IMR-90 (cell line): ENCODE data around the gene CUBN. TPM values are rescaled to one million over a fixed set of nuclear protein-coding genes. Genes with fewer than 3 reads are reported as not detected.

Experiments used
- ATAC-seq: fragments of 200-7000 bp; cut with Tn5 transposase; 2 replicates; pipeline ENCODE4 v1.9.1; 2020; ENCODE audit warnings: low read depth, mild to moderate bottlenecking, moderate library complexity
- BruUV-seq: library from RNA; stranded (reverse); fragments of 400-500 nt; replicated peaks from 2 replicates; lab custom pipeline; 2021; lab: Mats Ljungman, UMichigan
- CTCF ChIA-PET: fragments of 300-600 bp; formaldehyde crosslinking; extraction: SDS; loops from one replicate; lab custom pipeline; 2021; ENCODE audit warnings: antibody characterized with exemption; lab: Yijun Ruan, JAX
- POLR2A ChIA-PET: fragments of 300-600 bp; sonication (Branson Sonifier 250); formaldehyde crosslinking; loops from one replicate; lab custom pipeline; 2022; ENCODE audit warnings: antibody characterized with exemption; ENCODE audit not compliant: unreplicated experiment; lab: Charles Lee
- DNase-seq: peaks from one replicate; pipeline ENCODE4 v3.0.0; 2013
- H2AFZ ChIP-seq: replicated peaks from 2 replicates; pipeline ENCODE3; 2013; ENCODE audit warnings: low read length, mild to moderate bottlenecking; ENCODE audit not compliant: poor library complexity
- H2AK5ac ChIP-seq: 2 replicates; pipeline ENCODE4 v1.6.1; 2013; ENCODE audit warnings: low read depth, low read length, inconsistent platforms
- H2AK9ac ChIP-seq: replicated peaks from 2 replicates; pipeline ENCODE3; 2013; ENCODE audit warnings: mild to moderate bottlenecking, low read depth, low read length, moderate library complexity; ENCODE audit not compliant: poor library complexity
- H2BK120ac ChIP-seq: 2 replicates; pipeline ENCODE4 v1.6.1; 2013; ENCODE audit warnings: low read depth, low read length, inconsistent platforms
- H2BK15ac ChIP-seq: 3 replicates; pipeline ENCODE4 v1.6.1; 2013; ENCODE audit warnings: low read depth, low read length, inconsistent platforms
- H2BK20ac ChIP-seq: 2 replicates; pipeline ENCODE4 v1.6.1; 2013; ENCODE audit warnings: low read depth, mild to moderate bottlenecking, inconsistent platforms, low read length, moderate library complexity
- H2BK5ac ChIP-seq: 2 replicates; pipeline ENCODE4 v1.6.1; 2013; ENCODE audit warnings: mild to moderate bottlenecking, low read depth, low read length, inconsistent platforms; ENCODE audit not compliant: poor library complexity, severe bottlenecking
- H3K14ac ChIP-seq: replicated peaks from 2 replicates; pipeline ENCODE4 v1.6.1; 2013; ENCODE audit warnings: low read depth, low read length, inconsistent platforms
- H3K18ac ChIP-seq: 2 replicates; pipeline ENCODE4 v1.6.1; 2013; ENCODE audit warnings: low read depth, low read length, control low read depth
- H3K23ac ChIP-seq: 2 replicates; pipeline ENCODE4 v1.6.1; 2013; ENCODE audit warnings: low read depth, low read length, inconsistent platforms
- H3K27ac ChIP-seq: 2 replicates; pipeline ENCODE4 v1.5.1; 2013; ENCODE audit warnings: mild to moderate bottlenecking, control low read depth, low read length; ENCODE audit not compliant: insufficient read depth
- H3K27me3 ChIP-seq: 2 replicates; pipeline ENCODE4 v1.6.1; 2013; ENCODE audit warnings: low read length; ENCODE audit not compliant: control insufficient read depth, insufficient read depth
- H3K36me3 ChIP-seq: 2 replicates; pipeline ENCODE4 v1.6.1; 2013; ENCODE audit warnings: low read length, mixed read lengths; ENCODE audit not compliant: control insufficient read depth, insufficient read depth
- H3K4ac ChIP-seq: 2 replicates; pipeline ENCODE4 v1.6.1; 2013; ENCODE audit warnings: low read depth, low read length, inconsistent platforms
- H3K4me1 ChIP-seq: 2 replicates; pipeline ENCODE4 v1.6.1; 2013; ENCODE audit warnings: low read length, mixed read lengths; ENCODE audit not compliant: control insufficient read depth, insufficient read depth
- H3K4me2 ChIP-seq: 2 replicates; pipeline ENCODE4 v1.6.1; 2013; ENCODE audit warnings: low read depth, mild to moderate bottlenecking, control low read depth, low read length, moderate library complexity
- H3K4me3 ChIP-seq: 2 replicates; pipeline ENCODE4 v1.5.1; 2013; ENCODE audit warnings: low read depth, mild to moderate bottlenecking, control low read depth, low read length, moderate library complexity; ENCODE audit not compliant: insufficient read depth
- H3K56ac ChIP-seq: 2 replicates; pipeline ENCODE4 v1.6.1; 2013; ENCODE audit warnings: low read length, inconsistent platforms; ENCODE audit not compliant: insufficient read depth; ENCODE audit errors: extremely low read depth
- H3K79me1 ChIP-seq, 2 experiments: 2 replicates each; pipeline ENCODE4 v1.6.1; 2013; ENCODE audit warnings: low read length in 2 of 2, inconsistent platforms in 1 of 2, low read depth in 1 of 2
- H3K9ac ChIP-seq: 2 replicates; pipeline ENCODE4 v1.6.1; 2013; ENCODE audit warnings: low read depth, low read length, control low read depth
- H3K9me1 ChIP-seq: 2 replicates; pipeline ENCODE4 v1.6.1; 2013; ENCODE audit warnings: low read length, inconsistent platforms; ENCODE audit not compliant: insufficient read depth
- H3K9me3 ChIP-seq: 2 replicates; pipeline ENCODE4 v1.6.1; 2013; ENCODE audit warnings: low read length; ENCODE audit not compliant: control insufficient read depth, insufficient read depth
- H4K20me1 ChIP-seq: 2 replicates; pipeline ENCODE4 v1.6.1; 2013; ENCODE audit warnings: low read length, inconsistent platforms; ENCODE audit not compliant: insufficient read depth
- H4K5ac ChIP-seq: 2 replicates; pipeline ENCODE4 v1.6.1; 2013; ENCODE audit warnings: mild to moderate bottlenecking, low read depth, low read length, control low read depth
- H4K8ac ChIP-seq, 2 experiments: 2 replicates each; pipeline ENCODE4 v1.6.1; 2013; ENCODE audit warnings: low read depth in 2 of 2, low read length in 2 of 2, control low read depth in 1 of 2, inconsistent platforms in 1 of 2
- H4K91ac ChIP-seq: 2 replicates; pipeline ENCODE4 v1.6.1; 2013; ENCODE audit warnings: low read depth, low read length, inconsistent platforms; ENCODE audit not compliant: insufficient read depth
- BHLHE40 ChIP-seq: fragments of 150-350 bp; IDR thresholded peaks from 2 replicates; pipeline ENCODE4 v1.6.1; 2016; ENCODE audit warnings: mild to moderate bottlenecking, low read depth, low read length
- CEBPB ChIP-seq: IDR thresholded peaks from 2 replicates; pipeline ENCODE4 v1.6.1; 2012; ENCODE audit warnings: low read depth, low read length, improper control_type of control experiment
- CHD1 ChIP-seq: IDR thresholded peaks from 2 replicates; pipeline ENCODE4 v1.6.1; 2012; ENCODE audit warnings: low read depth, low read length, improper control_type of control experiment
- ELK1 ChIP-seq: fragments of 150-350 bp; IDR thresholded peaks from 2 replicates; pipeline ENCODE4 v1.6.1; 2016; ENCODE audit warnings: low read depth, mild to moderate bottlenecking, low read length, moderate library complexity, borderline replicate concordance
- FOS ChIP-seq: fragments of 150-350 bp; IDR thresholded peaks from 2 replicates; pipeline ENCODE4 v1.6.1; 2016; ENCODE audit warnings: low read depth, low read length
- MAFK ChIP-seq: IDR thresholded peaks from 2 replicates; pipeline ENCODE4 v1.6.1; 2012; ENCODE audit warnings: low read depth, low read length, improper control_type of control experiment
- MAZ ChIP-seq: IDR thresholded peaks from 2 replicates; pipeline ENCODE4 v1.6.1; 2012; ENCODE audit warnings: low read depth, mild to moderate bottlenecking, low read length, improper control_type of control experiment, moderate library complexity, borderline replicate concordance
- MXI1 ChIP-seq: IDR thresholded peaks from 2 replicates; pipeline ENCODE4 v1.6.1; 2012; ENCODE audit warnings: low read depth, mild to moderate bottlenecking, low read length, moderate library complexity, borderline replicate concordance
- NFE2L2 ChIP-seq: fragments of 150-350 bp; IDR thresholded peaks from 2 replicates; pipeline ENCODE4 v1.6.1; 2016; ENCODE audit warnings: low read depth, mild to moderate bottlenecking, low read length
- POLR2A ChIP-seq: IDR thresholded peaks from 2 replicates; pipeline ENCODE4 v1.6.1; 2012; ENCODE audit warnings: mild to moderate bottlenecking, low read depth, low read length
- RAD21 ChIP-seq: IDR thresholded peaks from 2 replicates; pipeline ENCODE4 v1.6.1; 2012; ENCODE audit warnings: low read length, improper control_type of control experiment
- RCOR1 ChIP-seq: IDR thresholded peaks from 2 replicates; pipeline ENCODE4 v1.6.1; 2012; ENCODE audit warnings: mild to moderate bottlenecking, low read length, improper control_type of control experiment; ENCODE audit not compliant: insufficient replicate concordance
- RFX5 ChIP-seq: IDR thresholded peaks from 2 replicates; pipeline ENCODE4 v1.8.0; 2012; ENCODE audit warnings: low read depth, mild to moderate bottlenecking, low read length, moderate library complexity
- SMC3 ChIP-seq: fragments of 150-350 bp; IDR thresholded peaks from 2 replicates; pipeline ENCODE4 v1.6.1; 2016; ENCODE audit warnings: low read depth, mild to moderate bottlenecking, antibody characterized with exemption, low read length, moderate library complexity
- WGBS, 2 experiments: methylation state at CpG; one replicate each; pipeline versions ENCODE4 v1.1.5 to v1.1.7; 2013; ENCODE audit warnings: missing lambda C conversion rate in 2 of 2; ENCODE audit not compliant: insufficient read length in 1 of 2; ENCODE audit errors: extremely low coverage in 2 of 2; 5-methylcytosine and 5-hydroxymethylcytosine counted together
- dilution Hi-C: fragments of 300-500 bp; cut with HindIII; formaldehyde crosslinking; loops from one replicate; pipeline ENCODE4 v1.14.3; 2018; ENCODE audit warnings: low sequenced_read_pairs; ENCODE audit not compliant: unreplicated experiment
- in situ Hi-C: fragments of 300-500 bp; cut with MboI; formaldehyde crosslinking; loops from 3 replicates; pipeline ENCODE4 v1.14.3; 2019; ENCODE audit warnings: low sequenced_read_pairs, inconsistent platforms, mixed read lengths
- intact Hi-C: fragments of 100-400 bp; cut with micrococcal nuclease; formaldehyde crosslinking; loops from 2 replicates; pipeline ENCODE4 v1.10.0; 2022
- polyA plus RNA-seq, 3 experiments: library from polyadenylated mRNA; depleted of rRNA; stranded (reverse); fragments of >200 nt; gene quantifications; 2 replicates each; pipeline ENCODE4 v1.2.3, GENCODE V29; 2012; ENCODE audit warnings: low replicate concordance in 1 of 3
- total RNA-seq: library from RNA; depleted of rRNA; stranded (reverse); fragments of >200 nt; gene quantifications from 2 replicates; pipeline ENCODE4 v1.2.3, GENCODE V29; 2012
- TF ChIP-seq, protein P1 (sequence below): conservative IDR thresholded peaks from 2 replicates; pipeline ENCODE4 v1.5.1; 2012; ENCODE audit warnings: mild to moderate bottlenecking, low read depth, low read length, improper control_type of control experiment
- TF ChIP-seq, protein P2 (sequence below): fragments of 150-350 bp; IDR thresholded peaks from 2 replicates; pipeline ENCODE4 v1.6.1; 2017; ENCODE audit warnings: mild to moderate bottlenecking, antibody characterized with exemption, low read length, low read depth

CUBN gene
- total and polyA plus RNA-seq, 2 of the 4 experiments (the other 2 are of a cell fraction): 0.19 to 0.54 TPM

DNA sequence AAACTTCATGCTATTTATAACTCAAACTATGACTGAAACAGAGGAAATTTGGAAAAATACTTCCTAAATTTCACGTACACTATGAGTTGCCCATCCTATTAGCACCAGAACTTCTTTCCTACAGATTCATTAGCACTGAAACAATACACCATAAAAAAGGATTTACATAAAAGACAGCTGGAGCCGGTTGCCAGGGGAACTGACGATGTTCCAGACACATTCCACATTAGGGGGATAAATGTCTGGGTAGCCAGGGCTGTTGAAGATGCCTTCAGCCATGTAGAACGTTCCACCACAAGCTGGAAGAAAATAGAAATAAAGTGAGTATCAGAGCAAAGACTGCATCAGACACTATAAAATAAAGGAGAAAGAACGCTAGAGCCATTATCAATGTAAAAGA lies 182.5 kb downstream of the CUBN start:
- POLR2A ChIA-PET: no interaction called here
- no peak for TF ChIP-seq RFX5
- no peak for TF ChIP-seq CEBPB
- no peak for TF ChIP-seq NFE2L2
- no peak for TF ChIP-seq SMC3
- TF ChIP-seq MAFK: no peak
- TF ChIP-seq MAZ: no peak
- TF ChIP-seq FOS: no peak
- no peak for TF ChIP-seq MXI1
- no peak for TF ChIP-seq RCOR1
- TF ChIP-seq, protein P1, sequence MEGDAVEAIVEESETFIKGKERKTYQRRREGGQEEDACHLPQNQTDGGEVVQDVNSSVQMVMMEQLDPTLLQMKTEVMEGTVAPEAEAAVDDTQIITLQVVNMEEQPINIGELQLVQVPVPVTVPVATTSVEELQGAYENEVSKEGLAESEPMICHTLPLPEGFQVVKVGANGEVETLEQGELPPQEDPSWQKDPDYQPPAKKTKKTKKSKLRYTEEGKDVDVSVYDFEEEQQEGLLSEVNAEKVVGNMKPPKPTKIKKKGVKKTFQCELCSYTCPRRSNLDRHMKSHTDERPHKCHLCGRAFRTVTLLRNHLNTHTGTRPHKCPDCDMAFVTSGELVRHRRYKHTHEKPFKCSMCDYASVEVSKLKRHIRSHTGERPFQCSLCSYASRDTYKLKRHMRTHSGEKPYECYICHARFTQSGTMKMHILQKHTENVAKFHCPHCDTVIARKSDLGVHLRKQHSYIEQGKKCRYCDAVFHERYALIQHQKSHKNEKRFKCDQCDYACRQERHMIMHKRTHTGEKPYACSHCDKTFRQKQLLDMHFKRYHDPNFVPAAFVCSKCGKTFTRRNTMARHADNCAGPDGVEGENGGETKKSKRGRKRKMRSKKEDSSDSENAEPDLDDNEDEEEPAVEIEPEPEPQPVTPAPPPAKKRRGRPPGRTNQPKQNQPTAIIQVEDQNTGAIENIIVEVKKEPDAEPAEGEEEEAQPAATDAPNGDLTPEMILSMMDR: no peak
- no peak for TF ChIP-seq BHLHE40
- no peak for TF ChIP-seq CHD1
- TF ChIP-seq, protein P2, sequence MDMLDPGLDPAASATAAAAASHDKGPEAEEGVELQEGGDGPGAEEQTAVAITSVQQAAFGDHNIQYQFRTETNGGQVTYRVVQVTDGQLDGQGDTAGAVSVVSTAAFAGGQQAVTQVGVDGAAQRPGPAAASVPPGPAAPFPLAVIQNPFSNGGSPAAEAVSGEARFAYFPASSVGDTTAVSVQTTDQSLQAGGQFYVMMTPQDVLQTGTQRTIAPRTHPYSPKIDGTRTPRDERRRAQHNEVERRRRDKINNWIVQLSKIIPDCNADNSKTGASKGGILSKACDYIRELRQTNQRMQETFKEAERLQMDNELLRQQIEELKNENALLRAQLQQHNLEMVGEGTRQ: no peak
- TF ChIP-seq RAD21: no peak
- TF ChIP-seq ELK1: no peak
- no peak for TF ChIP-seq POLR2A
- no peak for DNase-seq
- Histone ChIP-seq H3K4me2 (no peak overlapping the region), H4K20me1 (no peaks in the 10 kb centered on the region), H3K9me3 (no peaks in the 10 kb centered on the region), H2AK5ac (no peak overlapping the region), H3K14ac (no peak overlapping the region), H3K23ac (no peak overlapping the region), H2BK20ac (no peak overlapping the region), H2BK15ac (no peak overlapping the region), H4K8ac (no peak overlapping the region), H2AFZ (no peak overlapping the region), H3K27me3 (no peaks in the 10 kb centered on the region), H3K79me1 (no peaks in the 10 kb centered on the region), H3K27ac (no peak overlapping the region), H3K36me3 (no peaks in the 10 kb centered on the region), H3K4me3 (no peak overlapping the region), H4K5ac (no peak overlapping the region), H2BK5ac (no peak overlapping the region), H2BK120ac (no peak overlapping the region), H3K4me1 (peaks cover 13% of the 10 kb centered on the region), H3K4ac (no peak overlapping the region), H4K91ac (no peak overlapping the region), H3K18ac (no peak overlapping the region), H2AK9ac (no peak overlapping the region), H3K9ac (no peak overlapping the region), H3K9me1 (peaks cover 4% of the 10 kb centered on the region; the same call in 1 of the 2 replicates), H3K56ac (no peak overlapping the region)
- intact Hi-C loops (no loop called here), in situ Hi-C loops (no loop called here), dilution Hi-C loops (no loop called here)
- BruUV-seq: no TSS peak
- no peak for ATAC-seq
- CTCF ChIA-PET: no interaction called here
- no CpG with 5 or more reads among the region's 5 CpGs for WGBS, 2 experiments
